HepG2 (cell line): ENCODE measurements around the gene ABCC1. TPM values are rescaled to one million over a fixed set of nuclear protein-coding genes. Genes with fewer than 3 reads are reported as not detected.

Experiments
- ATAC-seq: fragments of 200-7000 bp; cut with Tn5 transposase; 3 replicates; pipeline ENCODE4 v1.9.1; 2020; ENCODE audit warnings: mild to moderate bottlenecking, moderate library complexity
- BruUV-seq: library from RNA; stranded (reverse); fragments of 400-500 nt; replicated peaks from 2 replicates; lab custom pipeline; 2021; lab: Mats Ljungman, UMichigan
- CTCF ChIA-PET: fragments of 300-600 bp; formaldehyde crosslinking; extraction: SDS; loops from one replicate; lab custom pipeline; 2021; ENCODE audit warnings: low total read pairs, inconsistent platforms, low intra/inter-chr PET ratio; lab: Yijun Ruan, JAX
- POLR2A ChIA-PET: fragments of 350-600 bp; sonication (Branson Sonifier 250); formaldehyde crosslinking; loops from one replicate; lab custom pipeline; 2020; ENCODE audit warnings: antibody characterized with exemption, inconsistent platforms; lab: Yijun Ruan, JAX
- DNase-seq: peaks from one replicate; pipeline ENCODE4 v3.0.0-alpha.2; 2015; ENCODE audit warnings: low spot score
- FAIRE-seq: peaks from 3 replicates; lab custom pipeline; 2011; peaks lifted over from hg19 to GRCh38; lab: Jason Lieb, UNC
- H2AFZ ChIP-seq: one replicate; pipeline ENCODE4 v1.6.1; 2011; ENCODE audit warnings: low read length, inconsistent platforms
- H3K27ac ChIP-seq: fragments of 300-600 bp; 3 replicates; pipeline ENCODE4 v1.8.0; 2011; ENCODE audit warnings: mixed run types, mild to moderate bottlenecking, mixed read lengths, low read length, inconsistent platforms; ENCODE audit not compliant: insufficient read depth; ENCODE audit errors: extremely low read length
- H3K27me3 ChIP-seq, 2 experiments: fragments of 200-600 bp in 1 of 2; 2 replicates in 1 of 2; 3 replicates in 1 of 2; pipeline versions ENCODE4 v1.6.0 to v1.8.0; 2011; ENCODE audit warnings: low read length in 2 of 2, mild to moderate bottlenecking in 2 of 2, moderate library complexity in 2 of 2, inconsistent platforms in 1 of 2; ENCODE audit not compliant: insufficient read depth in 2 of 2, control insufficient read depth in 1 of 2
- H3K36me3 ChIP-seq, 2 experiments: fragments of 200-600 bp in 1 of 2; replicated peaks in 1 of 2; 2 replicates in 1 of 2; 3 replicates in 1 of 2; pipeline versions ENCODE4 v1.5.1 to v1.8.0; 2011; ENCODE audit warnings: low read length in 2 of 2, inconsistent platforms in 1 of 2; ENCODE audit not compliant: insufficient read depth in 2 of 2, control insufficient read depth in 1 of 2
- H3K4me1 ChIP-seq: 2 replicates; pipeline ENCODE4 v1.5.1; 2012; ENCODE audit warnings: low read length, inconsistent platforms; ENCODE audit not compliant: insufficient read depth
- H3K4me2 ChIP-seq: 2 replicates; pipeline ENCODE4 v1.6.0; 2011; ENCODE audit warnings: low read depth, low read length, inconsistent platforms
- H3K4me3 ChIP-seq, 3 experiments: fragments of 200-600 bp in 1 of 3; sonication (generic), shearing (Covaris generic) in 1 of 3; replicated peaks in 1 of 3; 2 replicates each; pipeline ENCODE4 v1.5.1; 2011 to 2016; ENCODE audit warnings: low read length in 3 of 3, inconsistent platforms in 2 of 3, low read depth in 2 of 3, mild to moderate bottlenecking in 2 of 3, control low read depth in 1 of 3, mixed read lengths in 1 of 3; ENCODE audit not compliant: insufficient read depth in 1 of 3
- H3K79me2 ChIP-seq: one replicate; pipeline ENCODE4 v1.6.1; 2011; ENCODE audit warnings: low read length, inconsistent platforms; ENCODE audit not compliant: insufficient read depth
- H3K9ac ChIP-seq: 2 replicates; pipeline ENCODE4 v1.6.0; 2011; ENCODE audit warnings: mild to moderate bottlenecking, low read depth, low read length, inconsistent platforms; ENCODE audit not compliant: insufficient read depth
- H3K9me3 ChIP-seq: 2 replicates; pipeline ENCODE4 v1.5.1; 2012; ENCODE audit warnings: mild to moderate bottlenecking, low read length
- H4K20me1 ChIP-seq: 2 replicates; pipeline ENCODE4 v1.6.0; 2011; ENCODE audit warnings: inconsistent platforms, mild to moderate bottlenecking, low read length, moderate library complexity; ENCODE audit not compliant: insufficient read depth
- CC2D1A ChIP-seq: sonication (generic); formaldehyde crosslinking; IDR thresholded peaks from 2 replicates; pipeline ENCODE4 v1.8.1; 2023; ENCODE audit warnings: mild to moderate bottlenecking, missing genetic modification reagents
- JDP2 ChIP-seq: sonication (generic); formaldehyde crosslinking; IDR thresholded peaks from 2 replicates; pipeline ENCODE4 v1.8.1; 2022; ENCODE audit warnings: missing genetic modification reagents, borderline replicate concordance
- RBM22 ChIP-seq: fragments of 200-400 bp; formaldehyde crosslinking; optimal IDR thresholded peaks from 2 replicates; pipeline ENCODE3; 2017; ENCODE audit warnings: mild to moderate bottlenecking, low read length, moderate library complexity
- WGBS: methylation state at CpG from one replicate; pipeline ENCODE4 v1.1.6; 2017; ENCODE audit warnings: low lambda C conversion rate; 5-methylcytosine and 5-hydroxymethylcytosine counted together
- in situ Hi-C: cut with HindIII; loops from 2 replicates; pipeline ENCODE4 v1.10.0; 2017; ENCODE audit warnings: low pct_unique_long_range_greater_than_20kb; ENCODE audit not compliant: extremely low pct_ligation_motif_present
- intact Hi-C: fragments of 100-400 bp; cut with micrococcal nuclease; formaldehyde crosslinking; loops from one replicate; pipeline ENCODE4 v1.10.0; 2022; ENCODE audit not compliant: unreplicated experiment
- polyA plus RNA-seq, 8 experiments: library from polyadenylated mRNA; depleted of rRNA in 3 of 8; stranded (reverse) in 7 of 8; unstranded in 1 of 8; fragments of >200 nt; fragmentation: Illumina TruSeq in 4 of 8; extraction: Trizol in 4 of 8; gene quantifications; 2 replicates each; pipeline versions ENCODE4 v1.2.1 to v1.2.3, GENCODE V29; 2011 to 2016; ENCODE audit warnings: low read depth in 4 of 8, missing spikeins in 1 of 8, mixed read lengths in 1 of 8; ENCODE audit not compliant: insufficient read depth in 1 of 8
- total RNA-seq, 5 experiments: library from RNA; depleted of rRNA; stranded (reverse); fragments of >200 nt; fragmentation: Illumina TruSeq; extraction: Trizol; gene quantifications; 2 replicates each; pipeline ENCODE4 v1.2.3, GENCODE V29; 2016; ENCODE audit warnings: low read depth in 1 of 5
- TF ChIP-seq, protein P1 (sequence below): sonication (generic); formaldehyde crosslinking; IDR thresholded peaks from 2 replicates; pipeline ENCODE4 v1.4.0; 2020; ENCODE audit warnings: mild to moderate bottlenecking, missing genetic modification reagents

Gene ABCC1
- total and polyA plus RNA-seq, 2 of the 13 experiments (the other 11 are each of a cell fraction or from before 2014, with no cell fraction given), result 13.0 to 30.6 TPM

GRCh38 chr16:16106466-16106865 is 157.1 kb downstream of the ABCC1 start:
- Histone ChIP-seq H3K9ac (no peak overlapping the region), H3K27me3 (no peaks in the 10 kb centered on the region), H3K4me1 (no peaks in the 10 kb centered on the region), H4K20me1 (no peaks in the 10 kb centered on the region), H3K36me3 (peaks cover 34 to 68% of the 10 kb centered on the region in 2 experiments)
- no peak for FAIRE-seq
- no TSS peak for BruUV-seq
- TF ChIP-seq RBM22, result peak; percentile 23
- no peak for TF ChIP-seq JDP2 (CRISPR knock-in tag)
- TF ChIP-seq, all 625 proteins: peak for 1
- Histone ChIP-seq H3K79me2 (no peaks in the 10 kb centered on the region), H3K9me3 (no peaks in the 10 kb centered on the region), H2AFZ (no peak overlapping the region), H3K27ac (no peak overlapping the region), H3K4me3 (no peak overlapping the region), H3K4me2 (no peak overlapping the region)
- DNase-seq (no peak), ATAC-seq (no peak)
- in situ Hi-C loops, result no loop called here
- ChIA-PET POLR2A (no interaction called here), CTCF (no interaction called here)
- 99% methylated on average over 6 of the region's 6 CpGs for whole genome bisulfite sequencing
- intact Hi-C loops, result no loop called here

- no peaks in the 10 kb centered on the region for H3K27me3 ChIP-seq
- TF ChIP-seq, protein P1, sequence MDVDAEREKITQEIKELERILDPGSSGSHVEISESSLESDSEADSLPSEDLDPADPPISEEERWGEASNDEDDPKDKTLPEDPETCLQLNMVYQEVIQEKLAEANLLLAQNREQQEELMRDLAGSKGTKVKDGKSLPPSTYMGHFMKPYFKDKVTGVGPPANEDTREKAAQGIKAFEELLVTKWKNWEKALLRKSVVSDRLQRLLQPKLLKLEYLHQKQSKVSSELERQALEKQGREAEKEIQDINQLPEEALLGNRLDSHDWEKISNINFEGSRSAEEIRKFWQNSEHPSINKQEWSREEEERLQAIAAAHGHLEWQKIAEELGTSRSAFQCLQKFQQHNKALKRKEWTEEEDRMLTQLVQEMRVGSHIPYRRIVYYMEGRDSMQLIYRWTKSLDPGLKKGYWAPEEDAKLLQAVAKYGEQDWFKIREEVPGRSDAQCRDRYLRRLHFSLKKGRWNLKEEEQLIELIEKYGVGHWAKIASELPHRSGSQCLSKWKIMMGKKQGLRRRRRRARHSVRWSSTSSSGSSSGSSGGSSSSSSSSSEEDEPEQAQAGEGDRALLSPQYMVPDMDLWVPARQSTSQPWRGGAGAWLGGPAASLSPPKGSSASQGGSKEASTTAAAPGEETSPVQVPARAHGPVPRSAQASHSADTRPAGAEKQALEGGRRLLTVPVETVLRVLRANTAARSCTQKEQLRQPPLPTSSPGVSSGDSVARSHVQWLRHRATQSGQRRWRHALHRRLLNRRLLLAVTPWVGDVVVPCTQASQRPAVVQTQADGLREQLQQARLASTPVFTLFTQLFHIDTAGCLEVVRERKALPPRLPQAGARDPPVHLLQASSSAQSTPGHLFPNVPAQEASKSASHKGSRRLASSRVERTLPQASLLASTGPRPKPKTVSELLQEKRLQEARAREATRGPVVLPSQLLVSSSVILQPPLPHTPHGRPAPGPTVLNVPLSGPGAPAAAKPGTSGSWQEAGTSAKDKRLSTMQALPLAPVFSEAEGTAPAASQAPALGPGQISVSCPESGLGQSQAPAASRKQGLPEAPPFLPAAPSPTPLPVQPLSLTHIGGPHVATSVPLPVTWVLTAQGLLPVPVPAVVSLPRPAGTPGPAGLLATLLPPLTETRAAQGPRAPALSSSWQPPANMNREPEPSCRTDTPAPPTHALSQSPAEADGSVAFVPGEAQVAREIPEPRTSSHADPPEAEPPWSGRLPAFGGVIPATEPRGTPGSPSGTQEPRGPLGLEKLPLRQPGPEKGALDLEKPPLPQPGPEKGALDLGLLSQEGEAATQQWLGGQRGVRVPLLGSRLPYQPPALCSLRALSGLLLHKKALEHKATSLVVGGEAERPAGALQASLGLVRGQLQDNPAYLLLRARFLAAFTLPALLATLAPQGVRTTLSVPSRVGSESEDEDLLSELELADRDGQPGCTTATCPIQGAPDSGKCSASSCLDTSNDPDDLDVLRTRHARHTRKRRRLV (CRISPR knock-in tag), result no peak
- no peak for TF ChIP-seq CC2D1A
- no TSS peak for BruUV-seq
- no peaks in the 10 kb centered on the region for H3K4me1 ChIP-seq
- H2AFZ ChIP-seq, result no peak overlapping the region
- DNase-seq (no peak), FAIRE-seq (no peak), ATAC-seq (no peak)
- WGBS, result 80% methylated on average over 6 of the region's 6 CpGs
- in situ Hi-C loops, result no loop called here
- H3K79me2 ChIP-seq, result no peaks in the 10 kb centered on the region
- H3K4me2 ChIP-seq, result no peak overlapping the region
- H3K9ac ChIP-seq, result no peak overlapping the region
- peaks cover 44 to 68% of the 10 kb centered on the region in 2 experiments for H3K36me3 ChIP-seq
- H3K4me3 ChIP-seq, result no peak overlapping the region
- CTCF ChIA-PET, result no interaction called here
- H3K9me3 ChIP-seq, result no peaks in the 10 kb centered on the region
- H4K20me1 ChIP-seq, result no peaks in the 10 kb centered on the region
- no peak overlapping the region for H3K27ac ChIP-seq
- POLR2A ChIA-PET, result no interaction called here
- intact Hi-C loops, result no loop called here
These were observed 158.4 kb downstream of the ABCC1 start for GRCh38 chr16:16107839-16108238.
